ENCODE results near the gene ST6GALNAC6.

ST6GALNAC6 gene

GRCh38 chr9:127935765-127936221, 36.4 kb upstream of the ST6GALNAC6 start:
- no peak for DNase-seq (ENCODE audit: extremely low spot score)
- POLR2A ChIA-PET = no interaction called here
- CTCF ChIA-PET = no interaction called here
- no peak for TF ChIP-seq HDGF (IDR thresholded peaks at IDR 0.05; ENCODE audit: borderline replicate concordance)

GRCh38 chr9:127934986-127935385, 35.6 kb upstream of the ST6GALNAC6 start:
- no peak for TF ChIP-seq NFRKB (IDR thresholded peaks at IDR 0.05)
- no peak for TF ChIP-seq FOXK2 (IDR thresholded peaks at IDR 0.05)
- no peak for TF ChIP-seq L3MBTL2 (conservative IDR thresholded peaks at IDR 0.05)
- no peak for TF ChIP-seq BHLHE40 (IDR thresholded peaks at IDR 0.05; ENCODE audit: borderline replicate concordance)
- TF ChIP-seq ZNF384 (IDR thresholded peaks at IDR 0.05) = no peak
- TF ChIP-seq TARDBP (IDR thresholded peaks at IDR 0.05) = no peak
- no peak for TF ChIP-seq FOXA1 (IDR thresholded peaks at IDR 0.05)
- TF ChIP-seq FOXM1 (IDR thresholded peaks at IDR 0.05; ENCODE audit: borderline replicate concordance) = no peak
- TF ChIP-seq PKNOX1 (IDR thresholded peaks at IDR 0.05) = no peak
- no peak for TF ChIP-seq CTBP1 (IDR thresholded peaks at IDR 0.05; ENCODE audit: borderline replicate concordance)
- TF ChIP-seq LEF1 (IDR thresholded peaks at IDR 0.05; ENCODE audit: borderline replicate concordance) = no peak
- no peak for TF ChIP-seq SP1 (IDR thresholded peaks at IDR 0.05)
- DNase-seq (ENCODE audit: extremely low spot score) = no peak
- CTCF ChIA-PET = interaction anchor here (1.2 kb wide), 1 partner anchor 9 kb away, joined by 3 read pairs; no protein-coding TSS in a partner anchor
- POLR2A ChIA-PET = no interaction called here

- CTCF ChIA-PET = interaction anchor here (1.2 kb wide), 1 partner anchor 10 kb away, joined by 3 read pairs; no protein-coding TSS in a partner anchor
- POLR2A ChIA-PET = no interaction called here
- no peak for TF ChIP-seq CTBP1 (IDR thresholded peaks at IDR 0.05; ENCODE audit: borderline replicate concordance)
- no peak for TF ChIP-seq ARNT (IDR thresholded peaks at IDR 0.05)
- TF ChIP-seq TARDBP (IDR thresholded peaks at IDR 0.05) = no peak
- no peak for TF ChIP-seq LEF1 (IDR thresholded peaks at IDR 0.05; ENCODE audit: borderline replicate concordance)
- no peak for TF ChIP-seq SP1 (IDR thresholded peaks at IDR 0.05)
- TF ChIP-seq ZNF384 (IDR thresholded peaks at IDR 0.05) = no peak
- TF ChIP-seq NFRKB (IDR thresholded peaks at IDR 0.05) = no peak
- no peak for TF ChIP-seq FOXK2 (IDR thresholded peaks at IDR 0.05)
- no peak for TF ChIP-seq BHLHE40 (IDR thresholded peaks at IDR 0.05; ENCODE audit: borderline replicate concordance)
- TF ChIP-seq L3MBTL2 (conservative IDR thresholded peaks at IDR 0.05) = no peak
- no peak for TF ChIP-seq PKNOX1 (IDR thresholded peaks at IDR 0.05)
- no peak for TF ChIP-seq SUZ12 (IDR thresholded peaks at IDR 0.05)
- TF ChIP-seq HDGF (IDR thresholded peaks at IDR 0.05; ENCODE audit: borderline replicate concordance) = no peak
- no peak for DNase-seq (ENCODE audit: extremely low spot score)
Observed at GRCh38 chr9:127934248-127934647, 34.8 kb upstream of the ST6GALNAC6 start.

- DNase-seq (ENCODE audit: extremely low spot score) = peak; percentile 34
- ChIA-PET POLR2A (interaction anchor here (1.2 kb wide), 2 partner anchors 41 to 136 kb away, joined by 3 read pairs; partner anchors contain the start of genes NAIF1 and SLC25A25), CTCF (interaction anchor here (0.6 kb wide), 1 partner anchor 209 kb away, joined by 4 read pairs; no protein-coding TSS in a partner anchor)
- no peak for TF ChIP-seq CTBP1 (IDR thresholded peaks at IDR 0.05; ENCODE audit: borderline replicate concordance)
- TF ChIP-seq SP1 (IDR thresholded peaks at IDR 0.05) = no peak
Observed at GRCh38 chr9:127931092-127931881, 31.9 kb upstream of the ST6GALNAC6 start.

- ChIA-PET CTCF (interaction anchor here (0.6 to 1.5 kb wide), 4 partner anchors 9 to 210 kb away, joined by 3 to 8 read pairs (median 6); no protein-coding TSS in a partner anchor), POLR2A (interaction anchor here (1.1 to 1.2 kb wide), 3 partner anchors 12 to 137 kb away, joined by 3 to 4 read pairs (median 3); partner anchors contain the start of genes NAIF1 and SLC25A25)
- DNase-seq (ENCODE audit: extremely low spot score) = peak; percentile 87
- TF ChIP-seq L3MBTL2 (conservative IDR thresholded peaks at IDR 0.05) = peak; percentile 62; the same call in 1 of the 2 replicates
- no peak for TF ChIP-seq NFRKB (IDR thresholded peaks at IDR 0.05)
Observed at GRCh38 chr9:127930231-127931091, 31.1 kb upstream of the ST6GALNAC6 start, which contains the start of gene PIP5KL1. TSS of gene PIP5KL1 (minus strand) at chr9:127930777. CDS start at chr9:127930752, 25 bp downstream.

GRCh38 chr9:127929625-127929979, 30.2 kb upstream of the ST6GALNAC6 start:
- TF ChIP-seq HDGF (IDR thresholded peaks at IDR 0.05; ENCODE audit: borderline replicate concordance) = no peak
- no peak for TF ChIP-seq FOXA1 (IDR thresholded peaks at IDR 0.05)
- no peak for TF ChIP-seq FOXK2 (IDR thresholded peaks at IDR 0.05)
- no peak for TF ChIP-seq PKNOX1 (IDR thresholded peaks at IDR 0.05)
- no peak for TF ChIP-seq FOXM1 (IDR thresholded peaks at IDR 0.05; ENCODE audit: borderline replicate concordance)
- TF ChIP-seq ZNF384 (IDR thresholded peaks at IDR 0.05) = no peak
- no peak for TF ChIP-seq LEF1 (IDR thresholded peaks at IDR 0.05; ENCODE audit: borderline replicate concordance)
- TF ChIP-seq SUZ12 (IDR thresholded peaks at IDR 0.05) = no peak
- ChIA-PET CTCF (interaction anchor here (0.6 to 1.5 kb wide), 4 partner anchors 8 to 195 kb away, joined by 3 to 8 read pairs (median 6); partner anchors contain the start of gene TOR2A), POLR2A (interaction anchor here (1.1 kb wide), 1 partner anchor 13 kb away, joined by 4 read pairs; no protein-coding TSS in a partner anchor)
- DNase-seq (ENCODE audit: extremely low spot score) = no peak
